GM23338 (cell line): ENCODE data around the gene PXMP2. TPM values are rescaled to one million over a fixed set of nuclear protein-coding genes. Genes with fewer than 3 reads are reported as not detected.

ENCODE experiments used
- ATAC-seq: fragments of 200-7000 bp; cut with Tn5 transposase; 3 replicates; pipeline ENCODE4 v1.9.1; 2020
- DNase-seq: peaks from one replicate; pipeline ENCODE4 v3.0.0-alpha.2; 2015; ENCODE audit warnings: low spot score
- H2AFZ ChIP-seq: fragments of 200-600 bp; sonication (generic); 2 replicates; pipeline ENCODE4 v1.8.0; 2016; ENCODE audit warnings: antibody characterized with exemption, mild to moderate bottlenecking, moderate library complexity
- H3F3A ChIP-seq: fragments of 200-600 bp; sonication (generic); replicated peaks from 2 replicates; pipeline ENCODE4 v1.8.0; 2017; ENCODE audit warnings: antibody characterized with exemption, mixed run types, low read depth
- H3K27ac ChIP-seq: fragments of 200-600 bp; sonication (generic); 2 replicates; pipeline ENCODE4 v1.6.1; 2016; ENCODE audit warnings: low read depth
- H3K27me3 ChIP-seq: fragments of 200-600 bp; sonication (generic); 2 replicates; pipeline ENCODE4 v1.8.0; 2016; ENCODE audit warnings: mild to moderate bottlenecking, mixed run types, moderate library complexity; ENCODE audit not compliant: insufficient read depth
- H3K36me3 ChIP-seq: fragments of 200-600 bp; sonication (generic); 2 replicates; pipeline ENCODE4 v1.8.0; 2016; ENCODE audit warnings: mild to moderate bottlenecking; ENCODE audit not compliant: insufficient read depth
- H3K4me1 ChIP-seq: fragments of 200-600 bp; sonication (generic); 2 replicates; pipeline ENCODE4 v1.8.0; 2016; ENCODE audit warnings: mild to moderate bottlenecking, moderate library complexity; ENCODE audit not compliant: insufficient read depth
- H3K4me2 ChIP-seq: fragments of 200-600 bp; sonication (generic); 2 replicates; pipeline ENCODE4 v1.7.1; 2017; ENCODE audit warnings: mixed run types
- H3K4me3 ChIP-seq: fragments of 200-600 bp; sonication (generic); 2 replicates; pipeline ENCODE4 v1.6.1; 2016; ENCODE audit warnings: mixed run types
- H3K79me2 ChIP-seq: fragments of 200-600 bp; sonication (generic); replicated peaks from 2 replicates; pipeline ENCODE4 v1.8.0; 2017; ENCODE audit warnings: mild to moderate bottlenecking; ENCODE audit not compliant: insufficient read depth
- H3K9me2 ChIP-seq: fragments of 200-600 bp; sonication (generic); 2 replicates; pipeline ENCODE4 v1.8.0; 2017; ENCODE audit not compliant: insufficient read depth
- H4K20me1 ChIP-seq: fragments of 200-600 bp; sonication (generic); replicated peaks from 2 replicates; pipeline ENCODE4 v1.8.0; 2017; ENCODE audit warnings: mild to moderate bottlenecking; ENCODE audit not compliant: insufficient read depth
- H3K27ac Mint-ChIP-seq: 2 replicates; pipeline ENCODE4 v1.8.0; 2020; ENCODE audit warnings: inconsistent platforms, mild to moderate bottlenecking, moderate library complexity, mixed read lengths
- H3K27me3 Mint-ChIP-seq: 3 replicates; pipeline ENCODE4 v1.8.0; 2022; ENCODE audit warnings: low read depth, mild to moderate bottlenecking, moderate library complexity, mixed read lengths, inconsistent platforms; ENCODE audit not compliant: insufficient read depth, poor library complexity
- H3K36me3 Mint-ChIP-seq: 3 replicates; pipeline ENCODE4 v1.8.0; 2021; ENCODE audit warnings: low read depth, mild to moderate bottlenecking, inconsistent platforms, moderate library complexity, mixed read lengths
- H3K4me1 Mint-ChIP-seq: 3 replicates; pipeline ENCODE4 v1.8.0; 2020; ENCODE audit warnings: mild to moderate bottlenecking, inconsistent platforms, mixed read lengths
- H3K4me3 Mint-ChIP-seq: 3 replicates; pipeline ENCODE4 v1.8.0; 2021; ENCODE audit warnings: moderate library complexity, mild to moderate bottlenecking, inconsistent platforms, mixed read lengths
- H3K9me3 Mint-ChIP-seq: 3 replicates; pipeline ENCODE4 v1.8.0; 2020; ENCODE audit warnings: moderate library complexity, mild to moderate bottlenecking, inconsistent platforms, mixed read lengths
- CREB1 ChIP-seq: fragments of 250-450 bp; sonication (Bioruptor Pico); IDR thresholded peaks from 2 replicates; pipeline ENCODE4 v1.5.0; 2020; ENCODE audit warnings: low read depth, mild to moderate bottlenecking, moderate library complexity
- ETS1 ChIP-seq: IDR thresholded peaks from 2 replicates; pipeline ENCODE4 v1.6.1; 2016; ENCODE audit warnings: antibody characterized with exemption
- EZH2phosphoT487 ChIP-seq: fragments of 200-600 bp; sonication (generic); IDR thresholded peaks from one replicate; pipeline ENCODE4 v1.8.1; 2018; ENCODE audit warnings: antibody characterized with exemption; ENCODE audit not compliant: unreplicated experiment
- JUNB ChIP-seq: IDR thresholded peaks from one replicate; pipeline ENCODE4 v1.6.1; 2016; ENCODE audit warnings: antibody characterized with exemption; ENCODE audit not compliant: unreplicated experiment
- NANOG ChIP-seq: IDR thresholded peaks from 2 replicates; pipeline ENCODE4 v1.6.1; 2016; ENCODE audit warnings: antibody characterized with exemption, borderline replicate concordance
- STAT1 ChIP-seq: IDR thresholded peaks from one replicate; pipeline ENCODE4 v1.6.1; 2016; ENCODE audit warnings: antibody characterized with exemption; ENCODE audit not compliant: unreplicated experiment
- ZNF462 ChIP-seq: fragments of 250-450 bp; sonication (Bioruptor Pico); IDR thresholded peaks from 2 replicates; pipeline ENCODE4 v1.5.0; 2020; ENCODE audit warnings: mild to moderate bottlenecking, moderate library complexity
- polyA plus RNA-seq: library from polyadenylated mRNA; unstranded; fragments of >200 nt; fragmentation: Nextera tagmentation; extraction: Ambion mirVana; gene quantifications from 2 replicates; pipeline ENCODE4 v1.2.1, GENCODE V29; 2016
- total RNA-seq: library from RNA; depleted of rRNA; stranded (reverse); fragments of >200 nt; shearing (Covaris generic); gene quantifications from 2 replicates; pipeline ENCODE4 v1.2.3, GENCODE V29; 2014
- TF ChIP-seq, protein P1 (sequence below): IDR thresholded peaks from one replicate; pipeline ENCODE4 v1.6.1; 2018; ENCODE audit warnings: antibody characterized with exemption; ENCODE audit not compliant: unreplicated experiment

Gene PXMP2
- total and polyA plus RNA-seq, 2 experiments from 2014 or later = 17.3 to 19.7 TPM

- TF ChIP-seq, protein P1, sequence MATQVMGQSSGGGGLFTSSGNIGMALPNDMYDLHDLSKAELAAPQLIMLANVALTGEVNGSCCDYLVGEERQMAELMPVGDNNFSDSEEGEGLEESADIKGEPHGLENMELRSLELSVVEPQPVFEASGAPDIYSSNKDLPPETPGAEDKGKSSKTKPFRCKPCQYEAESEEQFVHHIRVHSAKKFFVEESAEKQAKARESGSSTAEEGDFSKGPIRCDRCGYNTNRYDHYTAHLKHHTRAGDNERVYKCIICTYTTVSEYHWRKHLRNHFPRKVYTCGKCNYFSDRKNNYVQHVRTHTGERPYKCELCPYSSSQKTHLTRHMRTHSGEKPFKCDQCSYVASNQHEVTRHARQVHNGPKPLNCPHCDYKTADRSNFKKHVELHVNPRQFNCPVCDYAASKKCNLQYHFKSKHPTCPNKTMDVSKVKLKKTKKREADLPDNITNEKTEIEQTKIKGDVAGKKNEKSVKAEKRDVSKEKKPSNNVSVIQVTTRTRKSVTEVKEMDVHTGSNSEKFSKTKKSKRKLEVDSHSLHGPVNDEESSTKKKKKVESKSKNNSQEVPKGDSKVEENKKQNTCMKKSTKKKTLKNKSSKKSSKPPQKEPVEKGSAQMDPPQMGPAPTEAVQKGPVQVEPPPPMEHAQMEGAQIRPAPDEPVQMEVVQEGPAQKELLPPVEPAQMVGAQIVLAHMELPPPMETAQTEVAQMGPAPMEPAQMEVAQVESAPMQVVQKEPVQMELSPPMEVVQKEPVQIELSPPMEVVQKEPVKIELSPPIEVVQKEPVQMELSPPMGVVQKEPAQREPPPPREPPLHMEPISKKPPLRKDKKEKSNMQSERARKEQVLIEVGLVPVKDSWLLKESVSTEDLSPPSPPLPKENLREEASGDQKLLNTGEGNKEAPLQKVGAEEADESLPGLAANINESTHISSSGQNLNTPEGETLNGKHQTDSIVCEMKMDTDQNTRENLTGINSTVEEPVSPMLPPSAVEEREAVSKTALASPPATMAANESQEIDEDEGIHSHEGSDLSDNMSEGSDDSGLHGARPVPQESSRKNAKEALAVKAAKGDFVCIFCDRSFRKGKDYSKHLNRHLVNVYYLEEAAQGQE = no peak
- no peak for TF ChIP-seq EZH2phosphoT487
- no peak for TF ChIP-seq ETS1
Measured at GRCh38 chr12:132639956-132640520, 47.3 kb upstream of the PXMP2 start (continued).

GRCh38 chr12:132640936-132641335 is 46.5 kb upstream of the PXMP2 start:
- H3K4me3 Mint-ChIP-seq = no peak overlapping the region
- TF ChIP-seq EZH2phosphoT487 (no peak), JUNB (no peak), CREB1 (CRISPR knock-in tag) (no peak), STAT1 (no peak), ZNF462 (CRISPR knock-in tag) (no peak), ETS1 (no peak), NANOG (no peak)
- TF ChIP-seq, protein P1 = no peak

More at GRCh38 chr12:132640936-132641335, 46.5 kb upstream of the PXMP2 start:
- Histone ChIP-seq H3K27me3 (no peaks in the 10 kb centered on the region), H3K4me1 (no peaks in the 10 kb centered on the region), H3K36me3 (peaks cover 27% of the 10 kb centered on the region), H3F3A (peaks cover 11% of the 10 kb centered on the region; the same call in 1 of the 2 replicates), H3K79me2 (no peaks in the 10 kb centered on the region), H3K27ac (no peak overlapping the region), H4K20me1 (peaks cover 14% of the 10 kb centered on the region; the same call in 1 of the 2 replicates), H2AFZ (no peak overlapping the region), H3K4me2 (no peak overlapping the region), H3K4me3 (no peak overlapping the region), H3K9me2 (no peaks in the 10 kb centered on the region)
- DNase-seq = no peak
- no peak for ATAC-seq
- Mint-ChIP-seq H3K27me3 (peaks cover 10% of the 10 kb centered on the region), H3K4me1 (no peaks in the 10 kb centered on the region), H3K9me3 (no peaks in the 10 kb centered on the region), H3K36me3 (peaks cover 80% of the 10 kb centered on the region), H3K27ac (no peak overlapping the region)
